A549 (cell line): ENCODE results near the gene RHNO1. TPM values are rescaled to one million over a fixed set of nuclear protein-coding genes. Genes with fewer than 3 reads are reported as not detected.

ENCODE experiments used
- ATAC-seq, 2 experiments: fragments of 200-7000 bp in 1 of 2; fragments of >200 bp in 1 of 2; cut with Nextera tagmentation in 1 of 2; cut with Tn5 transposase in 1 of 2; 3 replicates each; pipeline versions ENCODE4 v1.8.0 to v1.9.1; 2018 to 2020; ENCODE audit warnings: mild to moderate bottlenecking in 1 of 2, moderate library complexity in 1 of 2
- CTCF ChIA-PET: fragments of 300-600 bp; sonication (Branson Sonifier 250); formaldehyde crosslinking; extraction: SDS; loops from one replicate; lab custom pipeline; 2021; ENCODE audit warnings: antibody characterized with exemption, inconsistent platforms; lab: Yijun Ruan, JAX
- POLR2A ChIA-PET: fragments of 350-600 bp; formaldehyde crosslinking; extraction: SDS; loops from one replicate; lab custom pipeline; 2021; ENCODE audit warnings: antibody characterized with exemption, inconsistent platforms; lab: Yijun Ruan, JAX
- DNase-seq, 2 experiments: peaks; one replicate each; pipeline versions ENCODE4 v3.0.0 to v3.0.0-alpha.2; 2011 to 2016; ENCODE audit warnings: low read depth in 1 of 2, low spot score in 1 of 2
- FAIRE-seq: peaks from 2 replicates; lab custom pipeline; 2011; peaks lifted over from hg19 to GRCh38; lab: Jason Lieb, UNC
- H3K27ac ChIP-seq, 2 experiments: fragments of >200 bp; sonication (Bioruptor Twin); formaldehyde crosslinking; 3 replicates each; pipeline ENCODE4 v1.5.1; 2016 to 2017
- H3K4me1 ChIP-seq: fragments of >200 bp; sonication (Bioruptor Twin); formaldehyde crosslinking; 3 replicates; pipeline ENCODE4 v1.6.1; 2016
- H3K4me2 ChIP-seq: fragments of >200 bp; sonication (Bioruptor Twin); formaldehyde crosslinking; 3 replicates; pipeline ENCODE4 v1.6.1; 2016
- H3K4me3 ChIP-seq: fragments of >200 bp; sonication (Bioruptor Twin); formaldehyde crosslinking; 3 replicates; pipeline ENCODE4 v1.5.1; 2016
- H3K9me3 ChIP-seq: fragments of >200 bp; sonication (Bioruptor Twin); formaldehyde crosslinking; 3 replicates; pipeline ENCODE4 v1.6.1; 2016
- BHLHE40 ChIP-seq: IDR thresholded peaks from 2 replicates; pipeline ENCODE4 v1.6.1; 2012; ENCODE audit warnings: low read depth, low read length, inconsistent platforms
- CBX2 ChIP-seq: fragments of 200-600 bp; sonication (generic); IDR thresholded peaks from 2 replicates; pipeline ENCODE4 v1.6.1; 2016; ENCODE audit warnings: low read depth, mild to moderate bottlenecking, borderline replicate concordance
- CBX8 ChIP-seq: fragments of 200-600 bp; sonication (generic); IDR thresholded peaks from 2 replicates; pipeline ENCODE4 v1.6.1; 2016
- ESRRA ChIP-seq: fragments of 150-350 bp; IDR thresholded peaks from 2 replicates; pipeline ENCODE4 v1.6.1; 2014; ENCODE audit warnings: mild to moderate bottlenecking, low read length, borderline replicate concordance
- FOSB ChIP-seq: fragments of 250-450 bp; sonication (Bioruptor Pico); IDR thresholded peaks from 2 replicates; pipeline ENCODE4 v1.5.0; 2020; ENCODE audit warnings: mild to moderate bottlenecking, moderate library complexity
- GATA3 ChIP-seq: IDR thresholded peaks from 2 replicates; pipeline ENCODE4 v1.6.1; 2012; ENCODE audit warnings: borderline replicate concordance
- HOXA7 ChIP-seq: fragments of 250-450 bp; sonication (Bioruptor Pico); IDR thresholded peaks from 2 replicates; pipeline ENCODE4 v1.5.0; 2020; ENCODE audit warnings: mild to moderate bottlenecking, moderate library complexity
- HOXB13 ChIP-seq: fragments of 250-450 bp; sonication (Bioruptor Pico); IDR thresholded peaks from 2 replicates; pipeline ENCODE4 v1.5.0; 2020; ENCODE audit warnings: low read depth, mild to moderate bottlenecking, moderate library complexity
- KDM1A ChIP-seq: fragments of 200-600 bp; sonication (generic); IDR thresholded peaks from 2 replicates; pipeline ENCODE4 v1.6.1; 2016; ENCODE audit warnings: low read depth, mild to moderate bottlenecking
- KDM5A ChIP-seq: fragments of 200-600 bp; sonication (generic); IDR thresholded peaks from 2 replicates; pipeline ENCODE4 v1.6.1; 2016; ENCODE audit warnings: antibody characterized with exemption, mild to moderate bottlenecking
- MYC ChIP-seq: IDR thresholded peaks from 2 replicates; pipeline ENCODE4 v1.6.1; 2012; ENCODE audit warnings: mild to moderate bottlenecking, inconsistent platforms, low read length, improper control_type of control experiment, borderline replicate concordance
- NR3C1 ChIP-seq: fragments of >200 bp; sonication (Bioruptor Twin); formaldehyde crosslinking; IDR thresholded peaks from 3 replicates; pipeline ENCODE4 v1.6.1; 2017
- POLR2A ChIP-seq: IDR thresholded peaks from 2 replicates; pipeline ENCODE4 v1.6.1; 2012; ENCODE audit warnings: mild to moderate bottlenecking, low read length
- RAD21 ChIP-seq, 2 experiments: fragments of >200 bp in 1 of 2; sonication (Bioruptor Twin) in 1 of 2; formaldehyde crosslinking in 1 of 2; IDR thresholded peaks in 1 of 2; conservative IDR thresholded peaks in 1 of 2; 2 replicates in 1 of 2; 3 replicates in 1 of 2; pipeline ENCODE4 v1.6.1; 2012 to 2018; ENCODE audit warnings: inconsistent platforms in 1 of 2
- RCOR1 ChIP-seq: fragments of 150-350 bp; IDR thresholded peaks from 2 replicates; pipeline ENCODE4 v1.6.1; 2014; ENCODE audit warnings: antibody characterized with exemption, low read length, low read depth
- RNF2 ChIP-seq: fragments of 200-600 bp; sonication (generic); IDR thresholded peaks from 2 replicates; pipeline ENCODE4 v1.6.1; 2016; ENCODE audit warnings: low read depth, mild to moderate bottlenecking, antibody characterized with exemption, moderate library complexity, borderline replicate concordance
- SMC3 ChIP-seq: fragments of >200 bp; sonication (Bioruptor Twin); formaldehyde crosslinking; IDR thresholded peaks from 3 replicates; pipeline ENCODE4 v1.6.1; 2018; ENCODE audit warnings: inconsistent platforms
- ZC3H11A ChIP-seq: fragments of 450-650 bp; IDR thresholded peaks from 2 replicates; pipeline ENCODE4 v1.6.1; 2014; ENCODE audit warnings: antibody characterized with exemption, mild to moderate bottlenecking
- ZSCAN20 ChIP-seq: fragments of 250-450 bp; sonication (Bioruptor Pico); IDR thresholded peaks from 2 replicates; pipeline ENCODE4 v1.8.0; 2022; ENCODE audit warnings: mild to moderate bottlenecking, moderate library complexity
- WGBS: methylation state at CpG from one replicate; pipeline ENCODE4 v1.1.6; 2017; ENCODE audit errors: missing lambda C conversion rate; 5-methylcytosine and 5-hydroxymethylcytosine counted together
- polyA plus RNA-seq, 4 experiments: library from polyadenylated mRNA; depleted of rRNA in 3 of 4; stranded (reverse); fragments of >200 nt; fragmentation: RNase III in 1 of 4; extraction: RNeasy Plus Mini Kit Qiagen cat#74134 plus additional on column Dnase treatment in 1 of 4; gene quantifications; 2 replicates in 3 of 4; 3 replicates in 1 of 4; pipeline ENCODE4 v1.2.3, GENCODE V29; 2011 to 2017
- TF ChIP-seq, protein P1 (sequence below): fragments of 450-650 bp; IDR thresholded peaks from 2 replicates; pipeline ENCODE4 v1.6.1; 2014; ENCODE audit warnings: antibody characterized with exemption
- TF ChIP-seq, protein P2 (sequence below): fragments of >200 bp; sonication (Bioruptor Twin); formaldehyde crosslinking; IDR thresholded peaks from 3 replicates; pipeline ENCODE4 v1.5.1; 2016
- TF ChIP-seq, protein P3 (sequence below): fragments of 250-450 bp; sonication (Bioruptor Pico); IDR thresholded peaks from 2 replicates; pipeline ENCODE4 v1.5.0; 2020; ENCODE audit warnings: low read depth, mild to moderate bottlenecking, moderate library complexity
- TF ChIP-seq, protein P4 (sequence below): IDR thresholded peaks from 2 replicates; pipeline ENCODE4 v1.6.1; 2012

The RHNO1 gene
- polyA plus RNA-seq, 2 of the 4 experiments (the other 2 are of a cell fraction) = 35.7 to 85.9 TPM

DNA sequence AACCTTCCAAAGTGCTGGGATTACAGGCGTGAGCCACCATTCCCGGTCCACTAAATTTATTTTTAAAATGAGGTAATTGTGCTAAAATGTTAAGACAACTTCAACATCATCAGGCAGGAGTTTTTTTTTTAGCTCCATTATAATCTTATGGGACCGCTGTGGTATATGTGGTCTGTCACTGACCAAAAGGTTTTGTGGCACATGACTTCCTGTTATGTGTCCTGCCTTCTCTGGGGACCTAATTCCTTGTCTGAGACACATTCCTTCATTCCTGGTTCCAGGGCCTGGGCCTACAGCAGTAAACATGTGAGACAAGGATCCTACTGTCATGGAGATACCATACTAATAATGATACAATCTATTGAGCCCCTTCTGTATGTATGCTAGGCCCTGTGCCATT is 25.1 kb upstream of the RHNO1 start:
- TF ChIP-seq ZSCAN20 (CRISPR knock-in tag) (no peak), GATA3 (no peak)
- TF ChIP-seq, protein P1, sequence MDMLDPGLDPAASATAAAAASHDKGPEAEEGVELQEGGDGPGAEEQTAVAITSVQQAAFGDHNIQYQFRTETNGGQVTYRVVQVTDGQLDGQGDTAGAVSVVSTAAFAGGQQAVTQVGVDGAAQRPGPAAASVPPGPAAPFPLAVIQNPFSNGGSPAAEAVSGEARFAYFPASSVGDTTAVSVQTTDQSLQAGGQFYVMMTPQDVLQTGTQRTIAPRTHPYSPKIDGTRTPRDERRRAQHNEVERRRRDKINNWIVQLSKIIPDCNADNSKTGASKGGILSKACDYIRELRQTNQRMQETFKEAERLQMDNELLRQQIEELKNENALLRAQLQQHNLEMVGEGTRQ = no peak
- TF ChIP-seq, all 56 proteins: peak for 0
- CTCF ChIA-PET = interaction anchor here (0.6 to 1.5 kb wide), 6 partner anchors 9 to 42 kb away, joined by 3 to 5 read pairs (median 3); no protein-coding TSS in a partner anchor

DNA sequence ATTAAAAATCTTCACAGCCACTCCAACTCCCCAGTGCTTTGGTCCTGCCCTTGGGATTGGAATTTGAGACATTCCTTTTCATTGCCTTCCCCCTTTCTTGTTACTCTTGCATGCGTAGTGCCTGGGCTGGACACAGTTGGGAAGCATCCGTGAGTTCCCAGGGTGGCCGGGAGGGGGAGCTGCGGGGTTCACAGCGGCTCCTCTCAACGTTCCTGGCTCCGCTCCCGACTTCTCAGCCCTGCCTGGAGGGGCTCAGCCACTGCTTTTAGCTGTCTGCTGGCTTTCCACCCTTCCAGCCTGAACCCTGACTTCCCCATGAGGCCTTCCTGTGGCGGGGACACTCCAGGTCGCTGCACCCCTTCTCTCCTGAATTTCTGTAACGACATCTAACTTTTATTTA is 23.4 kb upstream of the RHNO1 start:
- Histone ChIP-seq H3K27ac (no peak overlapping the region), H3K4me1 (peaks cover 11% of the 10 kb centered on the region), H3K4me3 (no peak overlapping the region), H3K9me3 (no peaks in the 10 kb centered on the region), H3K4me2 (no peak overlapping the region)
- DNase-seq (peak; percentile 77 to 92), FAIRE-seq (no peak), ATAC-seq (peak; percentile 70 to 86; a peak in 5 of 6 replicates)
- WGBS = 34% methylated on average over 11 of the region's 11 CpGs
- TF ChIP-seq FOSB (CRISPR knock-in tag) (no peak), RAD21 (conservative IDR thresholded peaks at IDR 0.05 in 1 of 2, IDR thresholded peaks at IDR 0.05 in 1 of 2) (peak in 1 of 2 experiments; percentile 45; a peak in 1 of 5 replicates), SMC3 (peak; percentile 39; the same call in 2 of the 3 replicates)
- TF ChIP-seq, protein P2, sequence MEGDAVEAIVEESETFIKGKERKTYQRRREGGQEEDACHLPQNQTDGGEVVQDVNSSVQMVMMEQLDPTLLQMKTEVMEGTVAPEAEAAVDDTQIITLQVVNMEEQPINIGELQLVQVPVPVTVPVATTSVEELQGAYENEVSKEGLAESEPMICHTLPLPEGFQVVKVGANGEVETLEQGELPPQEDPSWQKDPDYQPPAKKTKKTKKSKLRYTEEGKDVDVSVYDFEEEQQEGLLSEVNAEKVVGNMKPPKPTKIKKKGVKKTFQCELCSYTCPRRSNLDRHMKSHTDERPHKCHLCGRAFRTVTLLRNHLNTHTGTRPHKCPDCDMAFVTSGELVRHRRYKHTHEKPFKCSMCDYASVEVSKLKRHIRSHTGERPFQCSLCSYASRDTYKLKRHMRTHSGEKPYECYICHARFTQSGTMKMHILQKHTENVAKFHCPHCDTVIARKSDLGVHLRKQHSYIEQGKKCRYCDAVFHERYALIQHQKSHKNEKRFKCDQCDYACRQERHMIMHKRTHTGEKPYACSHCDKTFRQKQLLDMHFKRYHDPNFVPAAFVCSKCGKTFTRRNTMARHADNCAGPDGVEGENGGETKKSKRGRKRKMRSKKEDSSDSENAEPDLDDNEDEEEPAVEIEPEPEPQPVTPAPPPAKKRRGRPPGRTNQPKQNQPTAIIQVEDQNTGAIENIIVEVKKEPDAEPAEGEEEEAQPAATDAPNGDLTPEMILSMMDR = peak; percentile 55
- ChIA-PET CTCF (interaction anchor here (0.7 to 3.0 kb wide), 34 partner anchors 8 to 409 kb away, joined by 3 to 19 read pairs (median 4); partner anchors contain the start of genes FOXM1, RHNO1 and TULP3), POLR2A (interaction anchor here (0.7 to 1.0 kb wide), 3 partner anchors 10 to 41 kb away, joined by 3 read pairs; partner anchors contain the start of gene ITFG2)

More for the DNA sequence above, 25.1 kb upstream of the RHNO1 start:
- DNase-seq (no peak), FAIRE-seq (no peak), ATAC-seq (no peak)
- Histone ChIP-seq H3K9me3 (no peaks in the 10 kb centered on the region), H3K4me1 (peaks cover 11% of the 10 kb centered on the region), H3K4me2 (no peak overlapping the region), H3K27ac (no peak overlapping the region), H3K4me3 (no peak overlapping the region)
- WGBS = 97% methylated on average over 3 of the region's 3 CpGs
- POLR2A ChIA-PET = no interaction called here

DNA sequence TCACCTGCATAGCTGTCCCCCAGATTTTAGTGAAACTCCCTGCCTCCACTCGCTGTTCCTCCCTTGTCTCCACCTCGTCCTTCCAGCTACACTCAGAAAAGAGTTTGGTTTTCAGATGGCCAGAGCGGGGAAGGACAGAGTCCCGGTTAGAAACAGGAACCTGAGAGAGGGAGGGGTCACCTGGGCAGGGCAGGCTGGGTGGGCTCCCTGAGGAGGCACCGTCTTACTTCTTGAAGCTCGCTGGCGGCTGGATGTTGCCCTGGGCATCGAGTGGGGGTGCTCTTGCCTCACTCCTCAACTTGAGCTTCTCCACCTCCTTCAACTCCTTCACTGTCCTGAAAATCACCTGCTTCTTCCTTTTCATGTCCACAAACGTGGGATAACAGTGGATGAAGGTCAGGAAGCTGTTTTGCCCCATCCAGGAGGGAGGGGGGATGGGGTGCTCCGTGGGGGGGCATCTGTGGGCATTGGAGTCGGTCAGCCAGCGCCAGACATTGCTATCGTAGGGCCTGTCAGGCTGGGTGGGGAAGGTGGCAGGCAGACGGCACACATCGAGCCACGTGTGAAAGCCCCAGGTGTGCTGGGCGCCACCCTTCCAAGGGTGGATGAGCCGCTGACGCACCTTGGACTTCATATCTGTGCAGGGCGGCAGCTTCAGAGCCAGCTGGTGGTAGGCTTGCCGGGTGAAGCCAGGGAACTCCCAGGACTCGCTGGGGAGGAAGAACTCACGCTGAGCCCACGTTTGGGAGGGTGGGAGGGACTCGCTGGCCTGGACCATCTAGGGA is 22.2 kb upstream of the RHNO1 start:
- FAIRE-seq = no peak
- ChIA-PET CTCF (interaction anchor here (0.7 to 3.0 kb wide), 22 partner anchors 8 to 187 kb away, joined by 3 to 19 read pairs (median 4); partner anchors contain the start of gene ITFG2), POLR2A (no interaction called here)
- H3K4me1 ChIP-seq = peaks cover 4% of the 10 kb centered on the region
- no peak for DNase-seq
- H3K4me3 ChIP-seq = no peak overlapping the region
- H3K4me2 ChIP-seq = no peak overlapping the region
- no peak overlapping the region for H3K27ac ChIP-seq
- no peak for TF ChIP-seq HOXB13 (CRISPR knock-in tag)
- no peak for TF ChIP-seq ZC3H11A
- TF ChIP-seq ZSCAN20 (CRISPR knock-in tag) = no peak
- no peak for TF ChIP-seq POLR2A
- TF ChIP-seq SMC3 = no peak
- TF ChIP-seq CBX8 = no peak
- TF ChIP-seq BHLHE40 = no peak
- TF ChIP-seq, all 56 proteins: peak for 0
- no peaks in the 10 kb centered on the region for H3K9me3 ChIP-seq
- 87% methylated on average over 21 of the region's 25 CpGs for WGBS
- no peak for ATAC-seq

DNA sequence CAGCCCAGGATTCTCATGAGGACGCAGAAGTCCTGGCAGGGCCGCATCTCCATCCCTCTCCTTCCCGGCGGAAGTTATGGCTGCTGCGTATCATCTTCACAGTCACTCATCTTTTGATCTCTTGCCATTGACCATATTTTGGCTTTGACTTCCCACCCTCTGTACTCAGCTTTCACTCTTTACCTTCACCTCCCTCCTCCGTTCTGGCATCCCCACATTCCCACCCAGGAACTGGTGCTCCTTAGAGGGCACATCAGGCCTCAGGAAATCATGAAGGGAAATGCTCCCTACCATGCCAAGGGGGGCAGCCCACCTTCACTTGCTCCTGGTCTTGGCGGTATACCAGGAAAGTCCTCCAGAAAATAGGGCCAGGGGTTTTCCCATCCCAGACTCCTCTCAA is 21.5 kb upstream of the RHNO1 start:
- no peak for DNase-seq
- Histone ChIP-seq H3K4me1 (no peaks in the 10 kb centered on the region; the same call in 2 of the 3 replicates), H3K4me3 (no peak overlapping the region), H3K27ac (no peak overlapping the region), H3K9me3 (no peaks in the 10 kb centered on the region), H3K4me2 (no peak overlapping the region)
- ChIA-PET CTCF (interaction anchor here (1.2 to 3.0 kb wide), 2 partner anchors 10 to 72 kb away, joined by 3 to 13 read pairs; no protein-coding TSS in a partner anchor), POLR2A (no interaction called here)
- WGBS = 79% methylated on average over 7 of the region's 7 CpGs
- ATAC-seq = no peak
- TF ChIP-seq ZC3H11A (no peak), HOXB13 (CRISPR knock-in tag) (no peak), RNF2 (no peak), ESRRA (no peak), KDM5A (no peak), ZSCAN20 (CRISPR knock-in tag) (no peak), CBX8 (no peak), FOSB (CRISPR knock-in tag) (no peak), RCOR1 (no peak), HOXA7 (no peak), KDM1A (no peak), NR3C1 (no peak), POLR2A (no peak), CBX2 (no peak), MYC (no peak), RAD21 (conservative IDR thresholded peaks at IDR 0.05 in 1 of 2, IDR thresholded peaks at IDR 0.05 in 1 of 2) (no peak)
- TF ChIP-seq, protein P1 = no peak
- TF ChIP-seq, protein P3, sequence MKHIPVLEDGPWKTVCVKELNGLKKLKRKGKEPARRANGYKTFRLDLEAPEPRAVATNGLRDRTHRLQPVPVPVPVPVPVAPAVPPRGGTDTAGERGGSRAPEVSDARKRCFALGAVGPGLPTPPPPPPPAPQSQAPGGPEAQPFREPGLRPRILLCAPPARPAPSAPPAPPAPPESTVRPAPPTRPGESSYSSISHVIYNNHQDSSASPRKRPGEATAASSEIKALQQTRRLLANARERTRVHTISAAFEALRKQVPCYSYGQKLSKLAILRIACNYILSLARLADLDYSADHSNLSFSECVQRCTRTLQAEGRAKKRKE = no peak
- TF ChIP-seq, protein P4, sequence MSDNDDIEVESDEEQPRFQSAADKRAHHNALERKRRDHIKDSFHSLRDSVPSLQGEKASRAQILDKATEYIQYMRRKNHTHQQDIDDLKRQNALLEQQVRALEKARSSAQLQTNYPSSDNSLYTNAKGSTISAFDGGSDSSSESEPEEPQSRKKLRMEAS = no peak
- no peak for FAIRE-seq
